NCI-H1105 (cell line): ENCODE results near the gene ADTRP.

ENCODE experiments used
- DNase-seq: peaks from one replicate; lab custom pipeline; 2025; lab: John Stamatoyannopoulos, UW

ADTRP gene

GRCh38 chr6:11778648-11779328 is at the start of gene ADTRP:
ADTRP (minus strand) TSS chr6:11778803; CDS start chr6:11778759, 44 bp downstream.
- no peak for DNase-seq

- DNase-seq: no peak
Measured at GRCh38 chr6:11826779-11827178, 48.2 kb upstream of the ADTRP start.

GRCh38 chr6:11824986-11825385 is 46.4 kb upstream of the ADTRP start:
- no peak for DNase-seq

GRCh38 chr6:11822346-11822745 is 43.7 kb upstream of the ADTRP start:
- no peak for DNase-seq

GRCh38 chr6:11821781-11822180 is 43.2 kb upstream of the ADTRP start:
- DNase-seq: no peak

GRCh38 chr6:11820821-11821220 is 42.2 kb upstream of the ADTRP start:
- DNase-seq: no peak

GRCh38 chr6:11819486-11819885 is 40.9 kb upstream of the ADTRP start:
- DNase-seq: no peak

GRCh38 chr6:11815231-11815630 is 36.6 kb upstream of the ADTRP start:
- DNase-seq: no peak

- no peak for DNase-seq
Measured at GRCh38 chr6:11814819-11815218, 36.2 kb upstream of the ADTRP start.

GRCh38 chr6:11814106-11814505 is 35.5 kb upstream of the ADTRP start:
- no peak for DNase-seq

GRCh38 chr6:11813606-11814005 is 35.0 kb upstream of the ADTRP start:
- no peak for DNase-seq

GRCh38 chr6:11812951-11813350 is 34.3 kb upstream of the ADTRP start:
- no peak for DNase-seq

GRCh38 chr6:11812439-11812838 is 33.8 kb upstream of the ADTRP start:
- DNase-seq: no peak

- no peak for DNase-seq
Measured at GRCh38 chr6:11811644-11812264, 33.2 kb upstream of the ADTRP start.

- no peak for DNase-seq
Measured at GRCh38 chr6:11810854-11811643, 32.4 kb upstream of the ADTRP start.

- peak; percentile 11 for DNase-seq
Measured at GRCh38 chr6:11810039-11810541, 31.5 kb upstream of the ADTRP start.

GRCh38 chr6:11808054-11808453 is 29.5 kb upstream of the ADTRP start:
- no peak for DNase-seq

GRCh38 chr6:11806561-11807317 is 28.1 kb upstream of the ADTRP start:
- no peak for DNase-seq

GRCh38 chr6:11805259-11806053 is 26.9 kb upstream of the ADTRP start:
- no peak for DNase-seq

- no peak for DNase-seq
Measured at GRCh38 chr6:11804701-11805100, 26.1 kb upstream of the ADTRP start.

GRCh38 chr6:11804135-11804534 is 25.5 kb upstream of the ADTRP start:
- DNase-seq: no peak
